Measurements from ENCODE around the gene FGFBP1. TPM values are rescaled to one million over a fixed set of nuclear protein-coding genes. Genes with fewer than 3 reads are reported as not detected.

The FGFBP1 gene
- total and polyA plus RNA-seq, 2 donors (not counting 1 experiment from before 2014, with no cell fraction given): not detected

GRCh38 chr4:15893962-15894361, 44.6 kb downstream of the FGFBP1 start:
- TF ChIP-seq CTCF (IDR thresholded peaks at IDR 0.05): no peak
- TF ChIP-seq EZH2 (IDR thresholded peaks at IDR 0.05; ENCODE audit: borderline replicate concordance, insufficient read depth, low read depth, low read length, poor library complexity, severe bottlenecking): no peak
- Histone ChIP-seq H3K4me3 (ENCODE audit: control extremely low read depth in 1 of 5, extremely low read depth in 1 of 5, insufficient read depth in 1 of 5, low read depth in 2 of 5, low read length in 4 of 5) (no peak overlapping the region), H3K9ac (ENCODE audit: low read length) (no peak overlapping the region), H3K27ac (ENCODE audit: low read length in 2 of 2) (no peak overlapping the region), H3K79me2 (ENCODE audit: control insufficient read depth, insufficient read depth, low read length) (no peaks in the 10 kb centered on the region), H3K27me3 (replicated peaks in 1 of 4; ENCODE audit: control extremely low read depth in 1 of 4, control insufficient read depth in 3 of 4, insufficient read depth in 4 of 4, low read length in 3 of 4) (no peaks in the 10 kb centered on the region), H3K4me1 (ENCODE audit: control insufficient read depth in 2 of 2, insufficient read depth in 2 of 2, low read length in 2 of 2) (peaks cover 14 to 15% of the 10 kb centered on the region in 2 donors), H4K20me1 (ENCODE audit: control insufficient read depth, insufficient read depth, low read length, poor library complexity, severe bottlenecking) (no peaks in the 10 kb centered on the region), H3K4me2 (replicated peaks; ENCODE audit: low read depth, low read length, poor library complexity, severe bottlenecking) (no peak overlapping the region), H2AFZ (ENCODE audit: insufficient read depth, low read depth, low read length, poor library complexity, severe bottlenecking) (no peak overlapping the region), H3K9me3 (ENCODE audit: control extremely low read depth in 1 of 3, control insufficient read depth in 2 of 3, insufficient read depth in 1 of 3, low read length in 2 of 3) (no peaks in the 10 kb centered on the region), H3K36me3 (replicated peaks in 1 of 2; ENCODE audit: control extremely low read depth in 1 of 2, control insufficient read depth in 1 of 2, extremely low read depth in 1 of 2, insufficient read depth in 2 of 2, low read length in 1 of 2) (no peaks in the 10 kb centered on the region)
- ChIA-PET CTCF (no interaction called here), POLR2A (no interaction called here)
- intact Hi-C loops (cut with micrococcal nuclease): no loop called here
- no CpG with 5 or more reads among the region's 4 CpGs for WGBS (ENCODE audit: insufficient coverage)
- ATAC-seq (ENCODE audit: low read depth): no peak
- Mint-ChIP-seq H3K27ac (no peak overlapping the region), H3K9me3 (ENCODE audit: insufficient read depth) (no peaks in the 10 kb centered on the region), H3K4me1 (peaks cover 21% of the 10 kb centered on the region), H3K27me3 (peaks cover 4% of the 10 kb centered on the region), H3K4me3 (no peak overlapping the region)
- no peak for DNase-seq

GRCh38 chr4:15891312-15891711, 47.2 kb downstream of the FGFBP1 start:
- no peak overlapping the region for H2AFZ ChIP-seq (ENCODE audit: insufficient read depth, low read depth, low read length, poor library complexity, severe bottlenecking)
- H3K4me3 Mint-ChIP-seq: no peak overlapping the region
- CTCF ChIA-PET: interaction anchor here (0.9 to 1.6 kb wide), 2 partner anchors 9 to 11 kb away, joined by 3 to 11 read pairs; no protein-coding TSS in a partner anchor

More at GRCh38 chr4:15891312-15891711, 47.2 kb downstream of the FGFBP1 start:
- DNase-seq (peak; percentile 20), ATAC-seq (ENCODE audit: low read depth) (peak; percentile 39)
- Histone ChIP-seq H3K4me1 (ENCODE audit: control insufficient read depth in 2 of 2, insufficient read depth in 2 of 2, low read length in 2 of 2) (peaks cover 14 to 15% of the 10 kb centered on the region in 2 donors), H3K27me3 (replicated peaks in 1 of 4; ENCODE audit: control extremely low read depth in 1 of 4, control insufficient read depth in 3 of 4, insufficient read depth in 4 of 4, low read length in 3 of 4) (no peaks in the 10 kb centered on the region), H3K27ac (ENCODE audit: low read length in 2 of 2) (no peak overlapping the region), H4K20me1 (ENCODE audit: control insufficient read depth, insufficient read depth, low read length, poor library complexity, severe bottlenecking) (no peaks in the 10 kb centered on the region), H3K4me2 (replicated peaks; ENCODE audit: low read depth, low read length, poor library complexity, severe bottlenecking) (no peak overlapping the region), H3K9me3 (ENCODE audit: control extremely low read depth in 1 of 3, control insufficient read depth in 2 of 3, insufficient read depth in 1 of 3, low read length in 2 of 3) (no peaks in the 10 kb centered on the region), H3K79me2 (ENCODE audit: control insufficient read depth, insufficient read depth, low read length) (no peaks in the 10 kb centered on the region), H3K9ac (ENCODE audit: low read length) (no peak overlapping the region), H3K36me3 (replicated peaks in 1 of 2; ENCODE audit: control extremely low read depth in 1 of 2, control insufficient read depth in 1 of 2, extremely low read depth in 1 of 2, insufficient read depth in 2 of 2, low read length in 1 of 2) (no peaks in the 10 kb centered on the region), H3K4me3 (ENCODE audit: control extremely low read depth in 1 of 5, extremely low read depth in 1 of 5, insufficient read depth in 1 of 5, low read depth in 2 of 5, low read length in 4 of 5) (no peak overlapping the region)
- no peak overlapping the region for H3K27ac Mint-ChIP-seq
- WGBS (ENCODE audit: insufficient coverage): 23% methylated on average over 2 of the region's 4 CpGs
- POLR2A ChIA-PET: no interaction called here
- H3K27me3 Mint-ChIP-seq: no peaks in the 10 kb centered on the region
- intact Hi-C loops (cut with micrococcal nuclease): no loop called here
- TF ChIP-seq EZH2 (IDR thresholded peaks at IDR 0.05; ENCODE audit: borderline replicate concordance, insufficient read depth, low read depth, low read length, poor library complexity, severe bottlenecking): no peak
- no peak for TF ChIP-seq CTCF (IDR thresholded peaks at IDR 0.05)
- peaks cover 21% of the 10 kb centered on the region for H3K4me1 Mint-ChIP-seq
- no peaks in the 10 kb centered on the region for H3K9me3 Mint-ChIP-seq (ENCODE audit: insufficient read depth)
